RPMI8226 (cell line): ENCODE results near the gene ALKBH5.

Experiments used
- DNase-seq: peaks from one replicate; pipeline ENCODE4 v3.0.0-alpha.2; 2015

ALKBH5 gene

GRCh38 chr17:18225642-18226283 lies 42.1 kb downstream of the ALKBH5 start:
- no peak for DNase-seq

- no peak for DNase-seq
Observed at GRCh38 chr17:18226284-18226945, 42.8 kb downstream of the ALKBH5 start.

- DNase-seq, result no peak
Observed at GRCh38 chr17:18227635-18228034, 44.0 kb downstream of the ALKBH5 start.

- no peak for DNase-seq
Observed at GRCh38 chr17:18228176-18228682, 44.6 kb downstream of the ALKBH5 start.

GRCh38 chr17:18229254-18229653 lies 45.6 kb downstream of the ALKBH5 start:
- no peak for DNase-seq

GRCh38 chr17:18229771-18230170 lies 46.1 kb downstream of the ALKBH5 start:
- DNase-seq, result no peak

GRCh38 chr17:18230288-18231141 lies 46.9 kb downstream of the ALKBH5 start:
- DNase-seq, result no peak

GRCh38 chr17:18231164-18231563 lies 47.5 kb downstream of the ALKBH5 start:
- no peak for DNase-seq

- DNase-seq, result no peak
Observed at GRCh38 chr17:18233803-18234518, 50.3 kb downstream of the ALKBH5 start.

GRCh38 chr17:18234853-18235380 lies 51.3 kb downstream of the ALKBH5 start:
- DNase-seq, result no peak

GRCh38 chr17:18235743-18236256 lies 52.2 kb downstream of the ALKBH5 start:
- DNase-seq, result no peak

GRCh38 chr17:18236494-18236893 lies 52.9 kb downstream of the ALKBH5 start:
- DNase-seq, result no peak

- no peak for DNase-seq
Observed at GRCh38 chr17:18237461-18237860, 53.8 kb downstream of the ALKBH5 start.

GRCh38 chr17:18238299-18238698 lies 54.7 kb downstream of the ALKBH5 start:
- DNase-seq, result no peak

- no peak for DNase-seq
Observed at GRCh38 chr17:18240449-18240848, 56.8 kb downstream of the ALKBH5 start.

- DNase-seq, result no peak
Observed at GRCh38 chr17:18241229-18241871, 57.7 kb downstream of the ALKBH5 start.

GRCh38 chr17:18245038-18245776 lies 61.6 kb downstream of the ALKBH5 start:
- DNase-seq, result no peak

GRCh38 chr17:18246109-18246725 lies 62.6 kb downstream of the ALKBH5 start:
- DNase-seq, result no peak

GRCh38 chr17:18246880-18247612 lies 63.4 kb downstream of the ALKBH5 start:
- no peak for DNase-seq

GRCh38 chr17:18247613-18248001 lies 64.0 kb downstream of the ALKBH5 start:
- no peak for DNase-seq
